22Rv1 (cell line): ENCODE results near the gene SPTLC2.

ENCODE experiments used
- CTCF ChIP-seq: fragments of 450-650 bp; IDR thresholded peaks from 2 replicates; pipeline ENCODE4 v1.5.1; 2017; ENCODE audit warnings: mild to moderate bottlenecking
- ZFX ChIP-seq: fragments of 450-650 bp; IDR thresholded peaks from 2 replicates; pipeline ENCODE4 v1.6.1; 2017; ENCODE audit warnings: antibody characterized with exemption, borderline replicate concordance

- no peak for TF ChIP-seq CTCF
- no peak for TF ChIP-seq ZFX
Measured at GRCh38 chr14:77557391-77557790, 59.0 kb downstream of the SPTLC2 start.
